HepG2 (cell line): ENCODE measurements around the gene PFN2. TPM values are rescaled to one million over a fixed set of nuclear protein-coding genes. Genes with fewer than 3 reads are reported as not detected.

Experiments used
- ARNT ChIP-seq: fragments of 450-650 bp; IDR thresholded peaks from 2 replicates; pipeline ENCODE4 v1.6.1; 2017
- HBP1 ChIP-seq: IDR thresholded peaks from 2 replicates; pipeline ENCODE4 v1.6.1; 2016; ENCODE audit warnings: low read depth, control low read depth
- TCF7 ChIP-seq: sonication (generic); IDR thresholded peaks from 2 replicates; pipeline ENCODE4 v1.6.1; 2016; ENCODE audit warnings: antibody characterized with exemption, low read depth
- ZNF556 ChIP-seq: sonication (generic); formaldehyde crosslinking; IDR thresholded peaks from 2 replicates; pipeline ENCODE4 v1.4.0; 2020; ENCODE audit warnings: mild to moderate bottlenecking, missing genetic modification reagents, borderline replicate concordance
- ZNF580 ChIP-seq: IDR thresholded peaks from 2 replicates; pipeline ENCODE4 v1.6.1; 2016; ENCODE audit warnings: low read depth, borderline replicate concordance
- ZSCAN29 ChIP-seq: sonication (generic); formaldehyde crosslinking; conservative IDR thresholded peaks from 2 replicates; pipeline ENCODE4 v1.4.0; 2020; ENCODE audit warnings: mild to moderate bottlenecking, missing genetic modification reagents
- polyA plus RNA-seq, 8 experiments: library from polyadenylated mRNA; depleted of rRNA in 3 of 8; stranded (reverse) in 7 of 8; unstranded in 1 of 8; fragments of >200 nt; fragmentation: Illumina TruSeq in 4 of 8; extraction: Trizol in 4 of 8; gene quantifications; 2 replicates each; pipeline versions ENCODE4 v1.2.1 to v1.2.3, GENCODE V29; 2011 to 2016; ENCODE audit warnings: low read depth in 4 of 8, missing spikeins in 1 of 8, mixed read lengths in 1 of 8; ENCODE audit not compliant: insufficient read depth in 1 of 8
- total RNA-seq, 5 experiments: library from RNA; depleted of rRNA; stranded (reverse); fragments of >200 nt; fragmentation: Illumina TruSeq; extraction: Trizol; gene quantifications; 2 replicates each; pipeline ENCODE4 v1.2.3, GENCODE V29; 2016; ENCODE audit warnings: low read depth in 1 of 5
- TF ChIP-seq, protein P1 (sequence below): sonication (generic); formaldehyde crosslinking; IDR thresholded peaks from 2 replicates; pipeline ENCODE4 v1.5.0; 2020; ENCODE audit warnings: mild to moderate bottlenecking, missing genetic modification reagents, borderline replicate concordance
- TF ChIP-seq, protein P2 (sequence below): sonication (generic); formaldehyde crosslinking; IDR thresholded peaks from 2 replicates; pipeline ENCODE4 v1.4.0; 2020; ENCODE audit warnings: missing genetic modification reagents, mild to moderate bottlenecking, borderline replicate concordance

PFN2 gene
- total and polyA plus RNA-seq, 2 of the 13 experiments (the other 11 are each of a cell fraction or from before 2014, with no cell fraction given): 57.3 to 150 TPM

DNA sequence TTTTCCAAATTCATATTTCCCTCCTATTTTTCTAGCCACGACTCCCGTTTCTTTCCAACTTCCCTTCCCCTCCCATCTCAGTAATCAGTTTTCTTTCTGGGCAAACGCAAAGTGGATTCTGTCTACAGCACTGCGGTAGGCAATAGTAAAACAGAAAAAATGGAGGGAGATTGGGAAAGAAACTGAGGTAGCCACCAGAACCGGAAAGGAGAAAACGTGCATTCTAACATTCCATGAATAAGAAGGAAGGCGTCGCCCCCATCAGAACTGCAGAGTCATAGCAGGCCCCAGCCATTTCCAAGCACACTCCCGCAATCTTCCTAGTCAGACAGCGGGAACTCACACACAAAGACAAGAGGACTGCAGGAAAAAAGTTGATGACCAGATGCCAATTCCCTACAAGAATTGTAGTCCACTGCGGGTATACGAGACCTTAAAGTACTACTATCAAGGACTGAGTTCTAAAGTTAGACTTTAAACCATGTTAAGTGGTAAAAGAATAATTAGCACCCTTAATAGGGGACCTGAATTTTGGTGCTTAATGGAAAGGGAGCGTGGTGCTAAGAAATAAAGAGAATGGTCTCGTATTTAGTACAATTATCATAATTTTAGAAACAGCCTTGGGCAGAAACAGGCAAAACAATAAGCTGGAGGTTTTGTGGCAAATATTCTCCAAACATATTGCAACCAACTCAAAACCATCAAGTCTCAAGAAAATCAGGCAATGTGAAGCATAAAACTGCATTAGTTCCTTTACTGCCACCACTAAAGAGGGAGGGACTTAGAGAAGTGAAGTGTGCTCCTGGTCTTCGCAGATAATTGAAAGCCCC lies 1.4 kb downstream of the PFN2 start (continued):
- TF ChIP-seq, protein P1, sequence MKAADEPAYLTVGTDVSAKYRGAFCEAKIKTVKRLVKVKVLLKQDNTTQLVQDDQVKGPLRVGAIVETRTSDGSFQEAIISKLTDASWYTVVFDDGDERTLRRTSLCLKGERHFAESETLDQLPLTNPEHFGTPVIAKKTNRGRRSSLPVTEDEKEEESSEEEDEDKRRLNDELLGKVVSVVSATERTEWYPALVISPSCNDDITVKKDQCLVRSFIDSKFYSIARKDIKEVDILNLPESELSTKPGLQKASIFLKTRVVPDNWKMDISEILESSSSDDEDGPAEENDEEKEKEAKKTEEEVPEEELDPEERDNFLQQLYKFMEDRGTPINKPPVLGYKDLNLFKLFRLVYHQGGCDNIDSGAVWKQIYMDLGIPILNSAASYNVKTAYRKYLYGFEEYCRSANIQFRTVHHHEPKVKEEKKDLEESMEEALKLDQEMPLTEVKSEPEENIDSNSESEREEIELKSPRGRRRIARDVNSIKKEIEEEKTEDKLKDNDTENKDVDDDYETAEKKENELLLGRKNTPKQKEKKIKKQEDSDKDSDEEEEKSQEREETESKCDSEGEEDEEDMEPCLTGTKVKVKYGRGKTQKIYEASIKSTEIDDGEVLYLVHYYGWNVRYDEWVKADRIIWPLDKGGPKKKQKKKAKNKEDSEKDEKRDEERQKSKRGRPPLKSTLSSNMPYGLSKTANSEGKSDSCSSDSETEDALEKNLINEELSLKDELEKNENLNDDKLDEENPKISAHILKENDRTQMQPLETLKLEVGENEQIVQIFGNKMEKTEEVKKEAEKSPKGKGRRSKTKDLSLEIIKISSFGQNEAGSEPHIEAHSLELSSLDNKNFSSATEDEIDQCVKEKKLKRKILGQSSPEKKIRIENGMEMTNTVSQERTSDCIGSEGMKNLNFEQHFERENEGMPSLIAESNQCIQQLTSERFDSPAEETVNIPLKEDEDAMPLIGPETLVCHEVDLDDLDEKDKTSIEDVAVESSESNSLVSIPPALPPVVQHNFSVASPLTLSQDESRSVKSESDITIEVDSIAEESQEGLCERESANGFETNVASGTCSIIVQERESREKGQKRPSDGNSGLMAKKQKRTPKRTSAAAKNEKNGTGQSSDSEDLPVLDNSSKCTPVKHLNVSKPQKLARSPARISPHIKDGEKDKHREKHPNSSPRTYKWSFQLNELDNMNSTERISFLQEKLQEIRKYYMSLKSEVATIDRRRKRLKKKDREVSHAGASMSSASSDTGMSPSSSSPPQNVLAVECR: peak; percentile 35; the same call in 1 of the 2 replicates
- TF ChIP-seq ZSCAN29: 0 out of 2 replicates have a peak, but pooled peaks have one; percentile 77
- TF ChIP-seq ARNT: no peak
- TF ChIP-seq ZNF556 (CRISPR knock-in tag): no peak
- TF ChIP-seq TCF7: no peak
- peak; percentile 43; the same call in 1 of the 2 replicates for TF ChIP-seq HBP1 (CRISPR knock-in tag)
- no peak for TF ChIP-seq ZNF580 (CRISPR knock-in tag)
- TF ChIP-seq, protein P2, sequence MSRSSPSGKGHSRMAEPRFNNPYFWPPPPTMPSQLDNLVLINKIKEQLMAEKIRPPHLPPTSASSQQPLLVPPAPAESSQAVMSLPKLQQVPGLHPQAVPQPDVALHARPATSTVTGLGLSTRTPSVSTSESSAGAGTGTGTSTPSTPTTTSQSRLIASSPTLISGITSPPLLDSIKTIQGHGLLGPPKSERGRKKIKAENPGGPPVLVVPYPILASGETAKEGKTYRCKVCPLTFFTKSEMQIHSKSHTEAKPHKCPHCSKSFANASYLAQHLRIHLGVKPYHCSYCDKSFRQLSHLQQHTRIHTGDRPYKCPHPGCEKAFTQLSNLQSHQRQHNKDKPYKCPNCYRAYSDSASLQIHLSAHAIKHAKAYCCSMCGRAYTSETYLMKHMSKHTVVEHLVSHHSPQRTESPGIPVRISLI: peak; percentile 18; the same call in 1 of the 2 replicates
